IPS DF 4.7 (cell line): ENCODE measurements around the gene GPR148.

Source experiments
- DNase-seq: peaks from one replicate; pipeline ENCODE4 v3.0.0-alpha.2; 2013; ENCODE audit warnings: low spot score; ENCODE audit errors: extremely low read depth

The GPR148 gene

DNA sequence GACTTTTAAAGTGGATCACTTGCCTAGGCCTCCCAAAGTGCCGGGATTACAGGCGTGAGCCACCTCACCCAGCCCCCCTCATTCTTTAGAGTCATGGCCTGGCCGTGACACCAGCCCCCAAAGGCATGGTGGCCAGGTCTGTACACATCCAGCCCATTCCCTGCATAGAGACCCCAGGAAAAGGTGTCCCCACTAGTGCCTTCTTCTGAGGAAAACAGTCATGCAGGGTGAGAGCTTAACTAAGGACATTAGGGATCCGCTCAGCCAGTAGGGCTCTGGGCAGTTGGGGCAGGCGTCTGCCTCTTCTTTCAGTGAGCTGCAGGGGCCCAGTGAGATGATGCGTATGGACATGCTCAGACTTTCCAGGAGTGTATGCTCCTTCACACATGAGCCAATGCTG, 20.8 kb downstream of the GPR148 start:
- DNase-seq, result no peak

DNA sequence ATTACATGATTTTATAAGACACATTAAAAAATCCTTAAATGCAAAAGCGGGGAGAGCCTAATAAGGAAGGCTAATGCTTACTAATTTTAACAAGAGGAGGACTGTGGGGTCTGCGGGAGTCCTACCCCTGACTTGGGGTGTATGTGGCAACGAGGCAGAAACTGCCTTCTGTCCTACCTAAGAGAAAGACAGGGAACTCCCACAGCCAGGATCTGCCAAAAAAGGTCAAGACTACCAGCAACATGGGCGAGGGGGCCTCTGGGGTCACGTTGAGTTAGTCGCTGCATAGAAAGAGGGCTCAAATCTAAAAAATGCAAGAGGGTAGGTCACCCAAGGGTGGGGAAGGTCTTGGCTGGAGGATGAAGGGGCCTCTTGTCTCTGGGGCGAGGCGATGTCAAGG, 25.9 kb downstream of the GPR148 start:
- DNase-seq, result no peak

DNA sequence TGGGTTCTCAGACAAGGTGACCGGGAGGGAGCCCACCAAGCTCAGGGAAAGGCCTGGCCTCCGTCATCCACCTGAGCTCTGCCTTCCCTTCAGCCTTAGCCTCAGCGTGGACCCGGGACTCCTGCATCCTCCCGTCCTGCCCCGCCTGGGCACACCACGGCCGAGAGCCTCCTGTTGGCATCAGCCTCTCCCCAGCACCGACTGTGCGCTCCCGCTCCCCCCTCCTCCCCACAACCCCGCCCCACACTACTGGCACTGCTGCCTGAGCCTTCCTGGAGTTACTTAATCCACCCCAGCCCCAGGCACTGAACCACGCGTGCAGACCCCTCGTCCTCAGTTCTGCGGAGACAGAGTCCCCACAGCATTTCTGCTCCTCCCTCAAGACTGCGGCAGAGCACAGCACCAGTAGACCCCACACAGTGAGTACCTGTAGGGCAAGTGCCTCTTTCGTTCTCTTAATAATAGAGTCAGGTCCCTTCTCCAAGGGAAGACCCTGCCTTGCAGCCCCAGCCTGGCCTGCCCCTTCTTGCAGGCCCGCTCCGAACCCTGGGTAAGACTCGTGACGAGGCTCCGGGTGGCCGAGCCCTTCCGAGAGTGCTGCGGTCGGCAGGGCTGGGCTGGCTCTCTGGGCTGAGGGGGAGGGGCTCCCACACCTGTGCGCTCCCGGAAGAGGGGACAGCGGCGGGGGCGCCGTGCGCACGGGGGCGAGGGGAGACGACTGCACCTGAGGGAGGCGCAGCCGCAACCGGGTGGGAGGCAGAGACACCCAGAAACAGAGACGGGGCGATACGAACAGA, 26.6 kb downstream of the GPR148 start, which contains the start of gene AMER3:
Gene AMER3 (plus strand): TSS at position 285 of the 797 bp plus-strand sequence. CDS start 6,533 bp downstream, outside the sequence.
- DNase-seq, result no peak

DNA sequence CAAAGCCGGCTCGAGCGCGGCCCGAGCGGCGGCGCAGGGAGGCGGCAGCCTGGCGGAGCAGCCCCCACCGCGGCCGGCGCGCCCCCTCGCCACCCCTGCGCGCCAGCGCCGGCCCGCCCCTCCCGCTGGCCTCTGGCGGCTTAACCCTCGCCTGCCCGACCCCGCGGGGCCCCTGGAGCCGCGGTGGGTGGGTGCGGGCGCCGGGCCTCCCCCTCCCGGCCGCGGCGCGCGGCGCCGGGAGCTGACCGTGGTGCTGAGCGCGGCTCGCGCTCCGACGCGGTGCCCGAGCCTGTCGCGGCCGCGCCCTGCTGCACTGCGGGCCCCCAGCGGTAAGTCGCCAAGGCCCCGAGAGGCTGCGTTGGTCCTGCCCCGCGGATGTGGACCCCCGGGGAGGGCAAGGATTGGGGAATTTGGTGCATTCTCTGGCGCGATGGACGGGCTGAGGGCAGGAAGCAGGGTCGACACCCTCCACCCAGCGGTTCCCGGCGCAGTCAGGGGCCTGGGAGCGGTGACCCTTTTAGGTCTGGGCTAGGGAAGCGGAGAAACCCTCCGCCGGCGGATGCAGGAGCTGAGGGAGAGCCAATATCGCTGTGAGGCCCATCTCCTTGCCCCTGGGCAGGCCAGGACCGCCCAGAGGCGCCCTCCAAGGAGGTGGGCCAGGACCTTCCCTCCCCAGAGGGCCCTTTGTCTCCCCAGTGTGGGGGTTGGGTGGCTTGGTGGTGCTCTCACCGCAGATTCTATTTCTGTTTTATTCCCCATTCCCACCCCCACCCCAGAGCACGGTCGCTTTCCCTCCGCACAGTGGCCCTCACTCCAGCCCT, 27.4 kb downstream of the GPR148 start:
- no peak for DNase-seq

DNA sequence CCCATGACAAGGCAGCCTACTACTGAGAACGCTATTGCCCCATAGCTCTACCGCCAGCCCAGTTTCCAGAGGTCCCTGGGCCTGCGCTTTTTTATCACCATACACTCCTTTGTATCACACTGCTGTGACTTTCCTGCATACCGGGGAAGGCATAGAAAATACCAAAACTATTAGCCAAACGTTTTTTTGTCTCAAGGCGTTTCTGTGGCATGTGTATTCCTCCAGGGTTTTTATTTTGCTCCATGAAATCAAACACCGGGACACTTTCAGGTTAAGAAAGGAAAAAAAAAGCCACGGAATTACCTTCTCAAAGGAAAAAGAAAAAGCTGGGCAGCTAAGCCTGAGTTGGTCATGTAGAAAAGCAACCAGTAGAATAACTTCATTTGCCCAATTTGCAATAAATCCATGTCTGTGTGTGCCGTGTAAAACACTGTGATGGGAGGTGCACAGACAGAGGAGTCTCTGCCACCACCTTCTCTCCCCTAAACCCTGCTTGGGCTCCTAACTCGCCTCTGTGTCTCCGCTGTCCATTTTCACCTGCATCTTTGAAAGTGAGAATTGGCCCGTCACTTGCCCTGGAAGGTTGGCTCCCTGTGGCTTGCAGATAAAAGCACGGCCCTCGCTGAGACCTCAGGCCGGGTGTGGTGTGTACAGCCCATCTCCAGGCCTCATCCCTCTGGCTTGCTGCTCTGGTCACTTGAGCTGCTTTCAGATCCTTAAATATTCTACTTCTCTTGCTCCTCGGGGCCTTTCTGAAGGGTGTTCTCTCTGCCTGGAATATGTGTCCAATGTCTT, 28.2 kb downstream of the GPR148 start:
- no peak for DNase-seq

DNA sequence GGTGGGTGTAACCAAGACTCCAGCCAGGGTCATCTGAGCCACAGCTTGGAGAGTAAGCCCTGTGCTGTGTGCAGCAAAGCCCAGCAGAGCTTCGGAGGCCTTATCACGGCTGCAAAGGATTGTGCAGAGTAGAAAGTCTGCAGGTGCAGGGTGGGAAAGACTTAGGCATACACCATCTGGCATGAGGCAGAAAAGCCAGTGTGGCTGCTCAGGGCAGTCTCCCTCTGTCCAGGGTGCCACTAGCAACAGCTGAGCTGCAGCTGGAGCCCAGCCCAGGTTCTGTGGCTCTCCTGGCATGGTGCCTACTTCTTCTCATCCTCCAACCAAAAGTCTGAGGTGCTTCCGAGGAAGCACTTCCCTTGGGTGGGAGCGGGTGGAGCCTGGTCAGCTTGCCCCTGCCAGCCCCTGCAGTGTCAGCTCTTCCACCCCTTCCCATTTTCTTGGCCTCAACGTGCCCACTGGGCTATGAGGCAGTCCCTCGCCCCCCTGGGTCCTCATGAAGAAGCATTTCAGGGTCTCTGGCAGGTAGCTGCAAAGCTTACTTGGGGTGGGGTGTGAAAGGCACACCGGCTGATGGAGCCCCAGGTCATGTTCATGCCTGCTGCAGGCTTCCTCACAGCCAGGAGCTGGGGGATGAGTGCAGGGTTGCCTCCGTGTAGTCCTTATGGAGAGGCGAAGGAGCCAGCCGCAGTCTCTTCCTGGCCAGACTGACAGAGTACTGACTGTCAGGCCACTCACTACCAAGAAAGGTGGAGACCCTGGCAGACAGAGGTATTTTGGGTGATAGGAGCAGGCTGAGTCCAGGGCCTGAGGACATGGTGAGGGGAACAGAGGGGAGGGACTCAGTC, 31.3 kb downstream of the GPR148 start:
- no peak for DNase-seq

DNA sequence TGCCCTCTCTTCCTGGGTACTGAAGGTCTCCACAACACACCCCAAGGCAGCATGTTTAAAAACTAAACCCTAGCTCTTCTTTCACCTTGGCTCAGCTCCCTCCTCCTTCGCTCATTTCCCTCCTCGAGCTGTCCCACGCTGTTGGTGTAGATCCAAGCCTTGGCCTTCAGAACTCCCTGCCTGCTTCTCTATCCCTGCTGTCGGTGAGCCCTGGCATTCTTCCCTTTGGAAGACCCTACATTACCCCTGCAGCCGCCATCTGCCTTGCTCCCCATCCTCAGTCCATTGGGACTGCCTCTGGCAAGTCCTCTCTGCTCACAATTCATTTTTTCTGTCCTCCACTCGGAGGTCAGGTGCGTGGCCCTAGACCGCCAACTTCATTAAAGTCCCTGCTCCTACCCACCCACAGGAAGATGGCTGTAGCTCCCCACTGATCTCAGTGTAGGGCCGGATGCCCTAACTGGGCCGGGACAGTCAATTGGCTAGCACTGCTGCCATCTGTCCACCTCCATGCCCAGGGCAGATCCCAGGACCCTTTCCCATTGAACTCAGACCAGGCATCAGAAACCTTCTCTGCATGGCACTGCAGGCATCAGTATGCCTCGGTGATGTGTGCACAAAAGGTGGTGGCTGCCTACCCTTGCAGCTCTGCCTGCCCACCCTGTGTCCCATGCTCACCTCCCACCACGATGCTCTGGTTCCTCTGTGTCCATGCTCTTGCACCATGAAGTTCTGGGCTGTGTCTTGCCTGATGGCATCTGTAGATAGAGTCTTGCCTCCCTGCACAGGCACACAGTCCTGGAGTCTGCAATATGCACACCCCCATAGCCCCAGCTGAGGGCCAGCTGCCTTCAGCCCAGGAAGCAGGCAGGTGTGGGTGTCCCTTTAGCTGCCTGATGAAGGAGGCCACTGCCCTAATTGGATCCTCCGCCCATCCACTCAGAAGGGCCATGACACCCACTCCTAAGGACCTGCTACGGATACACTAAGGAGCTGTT, 32.2 kb downstream of the GPR148 start:
- no peak for DNase-seq

DNA sequence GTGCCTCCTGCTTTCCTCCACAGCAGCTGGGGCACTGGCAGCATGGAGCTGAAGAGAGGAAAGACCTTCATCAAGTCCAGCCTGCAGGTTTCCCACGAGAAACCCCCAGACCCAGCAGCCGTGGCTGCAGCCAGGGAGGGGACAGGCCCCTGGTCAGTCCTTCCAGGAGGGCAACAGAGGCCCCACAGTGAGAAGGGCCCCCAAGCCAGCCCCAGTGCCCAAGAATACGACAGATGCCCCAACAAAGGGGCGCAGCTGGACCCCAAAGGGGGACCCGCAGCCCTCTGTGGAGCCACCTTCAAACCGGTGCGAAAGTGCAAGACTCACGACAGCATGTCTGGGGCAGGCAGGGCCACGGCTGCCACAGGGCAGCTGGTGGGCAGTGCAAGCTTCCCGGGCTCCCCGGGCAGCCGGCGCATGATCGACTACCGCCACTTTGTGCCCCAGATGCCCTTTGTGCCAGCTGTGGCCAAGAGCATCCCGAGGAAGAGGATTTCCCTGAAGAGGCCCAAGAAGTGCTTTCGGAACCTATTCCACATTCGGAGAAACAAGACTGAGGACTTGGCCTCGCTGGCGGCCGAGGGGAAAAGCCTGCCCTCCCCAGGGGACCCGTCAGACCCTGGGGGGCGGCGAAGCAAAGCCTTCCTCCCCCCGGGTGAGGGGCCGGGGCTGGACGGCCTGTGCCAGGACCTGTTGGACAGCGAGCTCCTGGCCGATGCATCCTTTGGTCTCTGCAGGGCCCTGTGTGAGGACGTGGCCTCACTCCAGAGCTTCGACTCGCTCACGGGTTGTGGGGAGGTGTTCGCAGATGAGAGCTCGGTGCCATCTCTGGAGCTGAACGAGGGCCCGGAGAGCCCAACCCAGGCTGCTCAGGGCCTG, 33.4 kb downstream of the GPR148 start:
- DNase-seq, result no peak

DNA sequence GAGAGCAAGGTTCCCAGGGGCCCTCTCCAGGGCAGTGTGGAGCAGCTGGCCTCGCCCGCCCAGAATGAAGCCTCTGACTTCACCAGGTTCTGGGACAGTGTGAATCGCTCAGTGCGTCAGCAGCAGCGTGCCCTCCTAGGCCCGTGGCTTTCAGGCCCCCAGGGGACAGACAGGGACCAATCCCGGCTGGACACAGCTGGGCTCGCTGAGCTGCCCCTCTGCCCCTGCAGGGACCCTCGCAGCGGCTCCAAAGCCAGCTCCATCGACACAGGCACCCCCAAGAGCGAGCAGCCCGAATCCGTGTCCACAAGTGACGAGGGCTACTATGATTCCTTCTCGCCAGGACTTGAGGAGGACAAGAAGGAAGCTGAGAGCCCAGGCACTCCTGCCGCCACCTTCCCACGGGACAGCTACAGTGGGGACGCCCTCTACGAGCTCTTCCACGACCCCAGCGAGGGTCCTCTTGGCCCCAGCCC, 34.1 kb downstream of the GPR148 start:
- no peak for DNase-seq

DNA sequence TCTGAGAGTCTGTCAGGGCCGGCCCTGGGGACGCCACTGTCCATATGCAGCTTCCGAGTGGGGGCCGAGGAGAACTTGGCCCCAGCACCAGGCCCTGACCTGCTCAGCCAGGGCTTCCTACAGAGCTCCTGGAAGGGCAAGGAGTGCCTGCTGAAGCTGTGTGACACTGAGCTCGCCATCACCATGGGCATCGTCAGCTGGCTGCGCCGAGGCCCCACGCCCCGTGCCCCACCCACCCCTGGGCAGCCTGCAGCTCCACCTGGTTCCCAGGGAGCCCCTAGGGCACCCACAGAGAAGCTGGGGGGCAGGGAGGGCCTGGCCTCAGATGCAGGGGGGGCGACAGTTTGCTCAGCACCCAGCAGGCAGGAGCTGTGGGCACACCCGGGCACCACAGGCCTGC, 34.5 kb downstream of the GPR148 start:
- DNase-seq, result no peak

DNA sequence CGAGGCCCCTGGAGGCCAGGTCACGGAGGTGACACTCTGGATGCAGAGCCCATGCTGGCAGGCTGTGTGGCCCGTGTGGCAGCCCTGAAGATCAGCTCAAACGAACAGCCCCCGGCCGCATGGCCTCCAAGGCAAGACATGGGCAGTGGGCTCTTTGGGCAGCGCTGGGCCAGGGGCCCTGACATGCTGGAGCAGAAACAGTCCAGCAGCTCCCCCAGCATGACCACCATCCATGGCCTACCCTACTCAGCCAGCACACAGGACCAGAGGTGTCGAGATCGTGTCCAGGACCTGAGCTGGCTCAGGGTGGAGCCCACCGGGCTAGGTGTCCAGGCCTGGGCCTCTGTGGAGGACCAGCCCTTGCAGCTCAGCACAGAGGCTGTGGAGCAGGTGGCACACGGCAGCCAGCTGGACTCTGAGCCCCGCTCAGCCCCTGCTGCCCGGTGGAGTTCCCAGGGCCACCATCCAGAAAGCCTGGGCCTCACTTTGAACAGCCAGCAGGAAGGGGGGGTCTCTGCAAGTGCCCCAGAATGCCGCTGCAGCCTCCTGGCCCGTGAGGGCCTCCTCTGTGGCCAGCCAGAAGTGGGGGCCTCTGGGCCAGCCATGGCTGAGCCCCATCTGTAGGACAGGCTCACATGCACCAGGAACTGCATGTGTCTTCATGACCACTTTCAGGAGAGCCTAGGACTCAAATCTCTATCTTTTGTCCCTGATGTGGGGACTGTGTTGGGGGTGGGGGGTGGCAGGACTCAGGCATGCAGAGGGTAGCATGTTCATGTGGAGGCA, 35.4 kb downstream of the GPR148 start:
- DNase-seq, result no peak

DNA sequence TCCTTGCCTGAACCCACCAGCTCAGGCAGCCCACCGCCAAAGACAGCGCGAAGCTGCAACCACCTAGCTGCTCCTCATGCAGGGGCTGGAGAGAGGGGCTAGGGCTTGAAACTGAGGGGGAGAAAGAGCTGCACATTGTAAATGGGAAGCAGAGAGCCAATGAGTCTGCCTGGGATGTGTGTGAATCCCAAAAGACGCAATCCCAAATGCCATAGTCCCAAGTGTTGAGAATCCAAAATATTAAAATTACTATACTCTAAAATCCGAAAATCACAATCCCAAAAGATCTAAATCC, 35.9 kb downstream of the GPR148 start:
- no peak for DNase-seq

DNA sequence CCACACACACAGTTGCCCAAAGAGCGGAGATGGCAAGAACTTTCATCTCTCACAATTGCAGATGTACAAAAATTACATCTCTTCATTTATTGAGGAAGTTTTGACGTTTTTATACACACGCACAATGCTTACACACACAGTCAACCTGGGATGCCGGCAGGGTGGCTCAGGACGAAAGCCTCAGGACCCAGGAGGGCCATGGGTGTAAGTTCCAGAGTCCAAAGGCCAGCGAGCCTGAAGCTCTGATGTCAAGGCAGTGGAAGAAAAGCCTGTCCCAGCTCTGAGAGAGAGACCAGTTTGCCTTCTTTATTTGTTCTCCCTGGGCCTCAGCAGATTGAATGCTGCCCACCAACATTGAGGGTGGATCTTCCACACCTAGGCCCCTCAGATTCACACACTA, 36.6 kb downstream of the GPR148 start:
- no peak for DNase-seq

DNA sequence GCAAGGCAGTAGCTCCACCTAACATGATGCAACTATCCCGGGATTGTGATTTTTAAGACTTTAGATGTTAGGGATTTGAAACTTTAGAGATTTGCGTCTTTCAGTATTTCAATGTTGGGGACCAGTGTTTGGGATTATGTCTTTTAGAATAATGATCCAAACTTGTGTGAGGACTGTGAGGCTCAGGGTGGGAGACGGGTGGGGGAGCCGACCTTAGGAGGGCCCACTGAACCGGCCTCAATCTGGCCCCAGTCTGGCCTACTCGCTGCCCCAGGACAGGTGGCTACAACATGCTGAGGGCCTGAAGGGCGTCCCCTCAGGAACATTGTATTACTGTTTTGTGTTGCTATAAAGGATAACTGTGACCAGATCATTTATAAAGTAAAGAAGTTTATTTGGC, 37.2 kb downstream of the GPR148 start:
- DNase-seq, result no peak

DNA sequence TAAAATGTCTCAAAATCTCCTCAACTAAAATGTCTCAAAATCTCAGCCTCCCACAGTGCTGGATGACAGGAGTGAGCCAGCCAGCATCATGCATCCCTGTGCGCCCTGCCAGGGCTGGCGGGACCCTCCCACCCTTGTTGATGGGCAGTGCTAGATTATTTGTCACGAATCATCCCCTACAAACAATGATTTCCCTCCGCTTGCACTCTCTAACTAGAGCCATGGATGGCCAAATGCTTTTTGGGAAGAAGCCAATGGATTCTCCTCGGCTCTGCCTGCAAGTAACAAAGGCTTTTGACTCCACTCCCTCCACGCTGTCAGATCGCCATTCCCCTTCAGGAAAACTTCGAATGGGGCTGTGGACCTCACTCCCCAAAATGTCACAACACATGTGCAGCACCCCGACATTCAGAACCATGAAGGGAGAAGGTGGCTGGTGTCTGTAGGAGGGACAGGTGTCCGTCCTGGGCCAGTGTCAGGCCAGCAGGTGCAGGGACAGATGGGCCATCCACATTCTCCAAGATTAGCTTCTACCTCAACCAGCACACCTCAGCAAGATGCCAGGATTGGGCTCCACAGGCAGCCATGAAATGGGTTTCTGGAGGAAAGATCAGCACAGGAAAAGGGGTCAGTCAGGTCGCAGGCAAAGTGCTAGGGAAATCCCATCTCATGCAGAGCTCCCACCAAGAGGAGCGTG, 38.0 kb downstream of the GPR148 start:
- DNase-seq, result no peak

DNA sequence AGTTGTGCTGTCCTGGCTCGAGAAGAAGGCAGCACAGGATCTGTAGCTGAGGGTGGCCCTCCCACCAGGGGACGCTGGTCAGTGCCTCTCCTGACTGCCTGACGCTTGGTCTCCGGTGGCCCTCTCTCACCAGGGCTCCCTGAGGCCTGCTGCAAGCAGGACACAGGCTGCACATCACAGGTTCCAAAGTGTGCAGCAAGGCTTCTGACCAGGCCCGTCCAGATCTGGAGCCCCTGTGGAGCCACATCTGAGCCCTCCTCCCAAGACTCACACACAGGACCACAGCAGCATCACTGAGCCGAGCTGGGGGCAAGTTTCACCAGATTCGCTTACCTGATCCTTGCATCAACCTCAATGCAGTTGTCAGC, 38.5 kb downstream of the GPR148 start:
- DNase-seq, result no peak

DNA sequence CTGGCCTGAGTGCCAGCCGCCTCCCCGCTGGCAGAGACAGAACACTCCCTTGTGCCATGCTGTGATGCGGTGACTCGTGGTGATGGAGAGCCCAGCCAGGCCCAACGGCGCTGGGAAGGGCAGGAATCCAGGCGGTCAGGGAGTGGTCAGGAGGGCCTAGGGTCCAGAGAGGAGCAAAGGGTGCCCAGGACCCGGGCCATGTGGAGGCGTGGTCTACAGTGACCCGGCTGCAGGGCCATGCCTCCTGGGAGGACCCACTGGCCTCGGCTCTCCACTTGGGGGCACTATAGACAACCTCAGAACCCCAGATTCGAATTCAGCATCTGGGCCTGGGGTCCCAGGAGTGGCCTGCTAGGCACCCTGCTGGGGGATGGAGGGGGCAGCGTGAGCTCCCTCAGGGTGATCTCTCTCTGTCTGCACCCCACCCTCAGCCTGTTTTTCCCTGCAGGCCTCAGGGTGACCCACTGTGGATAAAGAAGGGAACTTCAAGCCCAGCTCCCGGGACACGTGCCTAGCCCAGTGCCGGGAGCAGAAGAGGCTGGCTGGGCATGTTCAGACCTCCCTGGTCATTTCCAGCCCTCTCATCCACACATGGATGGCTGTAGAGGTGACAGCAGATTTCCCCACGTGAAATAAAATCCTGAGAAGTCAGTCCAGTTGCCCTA, 39.5 kb downstream of the GPR148 start:
- no peak for DNase-seq
